HL-60 (cell line): Measurements from ENCODE around the gene WEE2.

Experiments
- POLR2AphosphoS5 ChIP-seq: IDR thresholded peaks from 2 replicates; pipeline ENCODE4 v1.6.1; 2012; ENCODE audit warnings: low read depth
- TF ChIP-seq, protein P1 (sequence below): IDR thresholded peaks from one replicate; pipeline ENCODE4 v1.5.1; 2011; ENCODE audit warnings: low read length, control low read depth, inconsistent platforms; ENCODE audit not compliant: insufficient read depth
- TF ChIP-seq, protein P2 (sequence below): IDR thresholded peaks from 2 replicates; pipeline ENCODE4 v1.6.1; 2012; ENCODE audit warnings: low read depth; ENCODE audit not compliant: insufficient replicate concordance

DNA sequence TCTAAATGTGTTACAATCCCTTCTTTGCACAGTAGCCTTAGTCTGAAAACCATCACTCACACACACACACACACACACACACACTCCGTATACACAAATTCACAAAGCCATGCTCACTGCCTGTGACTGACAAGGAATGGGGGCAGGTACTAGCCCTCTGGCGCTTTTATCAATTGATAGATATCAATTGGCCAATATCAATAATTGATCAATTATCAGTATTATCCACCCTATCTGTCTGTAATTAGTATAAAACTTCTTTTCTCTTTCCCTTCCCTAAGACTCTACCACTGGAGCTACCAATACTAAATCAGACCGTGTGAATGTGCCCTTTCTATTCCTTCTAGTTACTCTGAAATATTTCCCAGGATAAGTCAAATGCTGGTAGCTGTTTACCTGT lies 8.3 kb upstream of the WEE2 start:
- TF ChIP-seq, protein P1, sequence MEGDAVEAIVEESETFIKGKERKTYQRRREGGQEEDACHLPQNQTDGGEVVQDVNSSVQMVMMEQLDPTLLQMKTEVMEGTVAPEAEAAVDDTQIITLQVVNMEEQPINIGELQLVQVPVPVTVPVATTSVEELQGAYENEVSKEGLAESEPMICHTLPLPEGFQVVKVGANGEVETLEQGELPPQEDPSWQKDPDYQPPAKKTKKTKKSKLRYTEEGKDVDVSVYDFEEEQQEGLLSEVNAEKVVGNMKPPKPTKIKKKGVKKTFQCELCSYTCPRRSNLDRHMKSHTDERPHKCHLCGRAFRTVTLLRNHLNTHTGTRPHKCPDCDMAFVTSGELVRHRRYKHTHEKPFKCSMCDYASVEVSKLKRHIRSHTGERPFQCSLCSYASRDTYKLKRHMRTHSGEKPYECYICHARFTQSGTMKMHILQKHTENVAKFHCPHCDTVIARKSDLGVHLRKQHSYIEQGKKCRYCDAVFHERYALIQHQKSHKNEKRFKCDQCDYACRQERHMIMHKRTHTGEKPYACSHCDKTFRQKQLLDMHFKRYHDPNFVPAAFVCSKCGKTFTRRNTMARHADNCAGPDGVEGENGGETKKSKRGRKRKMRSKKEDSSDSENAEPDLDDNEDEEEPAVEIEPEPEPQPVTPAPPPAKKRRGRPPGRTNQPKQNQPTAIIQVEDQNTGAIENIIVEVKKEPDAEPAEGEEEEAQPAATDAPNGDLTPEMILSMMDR = no peak
- TF ChIP-seq, protein P2, sequence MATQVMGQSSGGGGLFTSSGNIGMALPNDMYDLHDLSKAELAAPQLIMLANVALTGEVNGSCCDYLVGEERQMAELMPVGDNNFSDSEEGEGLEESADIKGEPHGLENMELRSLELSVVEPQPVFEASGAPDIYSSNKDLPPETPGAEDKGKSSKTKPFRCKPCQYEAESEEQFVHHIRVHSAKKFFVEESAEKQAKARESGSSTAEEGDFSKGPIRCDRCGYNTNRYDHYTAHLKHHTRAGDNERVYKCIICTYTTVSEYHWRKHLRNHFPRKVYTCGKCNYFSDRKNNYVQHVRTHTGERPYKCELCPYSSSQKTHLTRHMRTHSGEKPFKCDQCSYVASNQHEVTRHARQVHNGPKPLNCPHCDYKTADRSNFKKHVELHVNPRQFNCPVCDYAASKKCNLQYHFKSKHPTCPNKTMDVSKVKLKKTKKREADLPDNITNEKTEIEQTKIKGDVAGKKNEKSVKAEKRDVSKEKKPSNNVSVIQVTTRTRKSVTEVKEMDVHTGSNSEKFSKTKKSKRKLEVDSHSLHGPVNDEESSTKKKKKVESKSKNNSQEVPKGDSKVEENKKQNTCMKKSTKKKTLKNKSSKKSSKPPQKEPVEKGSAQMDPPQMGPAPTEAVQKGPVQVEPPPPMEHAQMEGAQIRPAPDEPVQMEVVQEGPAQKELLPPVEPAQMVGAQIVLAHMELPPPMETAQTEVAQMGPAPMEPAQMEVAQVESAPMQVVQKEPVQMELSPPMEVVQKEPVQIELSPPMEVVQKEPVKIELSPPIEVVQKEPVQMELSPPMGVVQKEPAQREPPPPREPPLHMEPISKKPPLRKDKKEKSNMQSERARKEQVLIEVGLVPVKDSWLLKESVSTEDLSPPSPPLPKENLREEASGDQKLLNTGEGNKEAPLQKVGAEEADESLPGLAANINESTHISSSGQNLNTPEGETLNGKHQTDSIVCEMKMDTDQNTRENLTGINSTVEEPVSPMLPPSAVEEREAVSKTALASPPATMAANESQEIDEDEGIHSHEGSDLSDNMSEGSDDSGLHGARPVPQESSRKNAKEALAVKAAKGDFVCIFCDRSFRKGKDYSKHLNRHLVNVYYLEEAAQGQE = no peak
- no peak for TF ChIP-seq POLR2AphosphoS5
